ENCODE results near the gene SPPL2A. TPM values are rescaled to one million over a fixed set of nuclear protein-coding genes. Genes with fewer than 3 reads are reported as not detected.

Gene SPPL2A
- total RNA-seq, 1 experiment from 2014 or later: 93.0 TPM

GRCh38 chr15:50655555-50655954 lies 110.0 kb downstream of the SPPL2A start:
- peaks cover 97% of the 10 kb centered on the region for H3K36me3 Mint-ChIP-seq (ENCODE audit: insufficient read depth, unreplicated experiment)
- no peak overlapping the region for H3K4me3 Mint-ChIP-seq (ENCODE audit: unreplicated experiment)
- no peaks in the 10 kb centered on the region for H3K27me3 Mint-ChIP-seq (ENCODE audit: insufficient read depth, unreplicated experiment)
- POLR2A ChIA-PET: interaction anchor here (0.9 kb wide), 1 partner anchor 229 kb away, joined by 4 read pairs; no protein-coding TSS in a partner anchor
- H3K4me1 Mint-ChIP-seq (ENCODE audit: insufficient read depth, unreplicated experiment): peaks cover 7% of the 10 kb centered on the region
- H3K9me3 Mint-ChIP-seq (ENCODE audit: unreplicated experiment): no peaks in the 10 kb centered on the region
- DNase-seq (ENCODE audit: unreplicated experiment): no peak
- H3K27ac Mint-ChIP-seq (ENCODE audit: low read depth, unreplicated experiment): no peak overlapping the region
- TF ChIP-seq CTCF (IDR thresholded peaks at IDR 0.05; ENCODE audit: unreplicated experiment): no peak
- no TSS peak for BruUV-seq (replicated peaks)
- intact Hi-C loops (cut with micrococcal nuclease): no loop called here
- CTCF ChIA-PET: interaction anchor here (0.6 kb wide), 1 partner anchor 20 kb away, joined by 3 read pairs; no protein-coding TSS in a partner anchor

GRCh38 chr15:50653156-50653743 lies 112.3 kb downstream of the SPPL2A start:
- POLR2A ChIA-PET: interaction anchor here (0.6 to 0.8 kb wide), 5 partner anchors 10 to 256 kb away, joined by 3 read pairs; no protein-coding TSS in a partner anchor
- no peak for DNase-seq (ENCODE audit: unreplicated experiment)
- peaks cover 95% of the 10 kb centered on the region for H3K36me3 Mint-ChIP-seq (ENCODE audit: insufficient read depth, unreplicated experiment)
- CTCF ChIA-PET: interaction anchor here (0.8 to 1.7 kb wide), 2 partner anchors 30 to 748 kb away, joined by 3 to 4 read pairs; no protein-coding TSS in a partner anchor
- no peaks in the 10 kb centered on the region for H3K27me3 Mint-ChIP-seq (ENCODE audit: insufficient read depth, unreplicated experiment)
- BruUV-seq (replicated peaks): no TSS peak
- H3K27ac Mint-ChIP-seq (ENCODE audit: low read depth, unreplicated experiment): no peak overlapping the region
- no peaks in the 10 kb centered on the region for H3K9me3 Mint-ChIP-seq (ENCODE audit: unreplicated experiment)
- H3K4me1 Mint-ChIP-seq (ENCODE audit: insufficient read depth, unreplicated experiment): peaks cover 7% of the 10 kb centered on the region
- intact Hi-C loops (cut with micrococcal nuclease): no loop called here
- no peak overlapping the region for H3K4me3 Mint-ChIP-seq (ENCODE audit: unreplicated experiment)
- no peak for TF ChIP-seq CTCF (IDR thresholded peaks at IDR 0.05; ENCODE audit: unreplicated experiment)

GRCh38 chr15:50652671-50653070 lies 112.8 kb downstream of the SPPL2A start:
- H3K36me3 Mint-ChIP-seq (ENCODE audit: insufficient read depth, unreplicated experiment): peaks cover 95% of the 10 kb centered on the region
- intact Hi-C loops (cut with micrococcal nuclease): no loop called here
- no peaks in the 10 kb centered on the region for H3K27me3 Mint-ChIP-seq (ENCODE audit: insufficient read depth, unreplicated experiment)
- POLR2A ChIA-PET: interaction anchor here (0.7 to 1.1 kb wide), 4 partner anchors 18 to 261 kb away, joined by 3 to 4 read pairs (median 3); no protein-coding TSS in a partner anchor
- no peaks in the 10 kb centered on the region for H3K9me3 Mint-ChIP-seq (ENCODE audit: unreplicated experiment)
- DNase-seq (ENCODE audit: unreplicated experiment): no peak
- CTCF ChIA-PET: interaction anchor here (0.6 kb wide), 2 partner anchors 9 to 143 kb away, joined by 3 to 5 read pairs; no protein-coding TSS in a partner anchor
- no peak overlapping the region for H3K4me3 Mint-ChIP-seq (ENCODE audit: unreplicated experiment)
- H3K4me1 Mint-ChIP-seq (ENCODE audit: insufficient read depth, unreplicated experiment): peaks cover 7% of the 10 kb centered on the region
- no TSS peak for BruUV-seq (replicated peaks)
- TF ChIP-seq CTCF (IDR thresholded peaks at IDR 0.05; ENCODE audit: unreplicated experiment): no peak
- no peak overlapping the region for H3K27ac Mint-ChIP-seq (ENCODE audit: low read depth, unreplicated experiment)

Other genes starting within 250 kb of the SPPL2A start
- not detected in 2 replicates for gene USP50, start 219.0 kb downstream of the SPPL2A start, total RNA-seq (2022)
- gene TRPM7, start 78.9 kb downstream of the SPPL2A start, total RNA-seq (2022): 35.5 and 36.3 TPM in 2 replicates
- 25.5 and 28.2 TPM in 2 replicates for gene AP4E1, start 143.0 kb upstream of the SPPL2A start, total RNA-seq (2022)